ENCODE results near the gene CDC42BPB. TPM values are rescaled to one million over a fixed set of nuclear protein-coding genes. Genes with fewer than 3 reads are reported as not detected.

The CDC42BPB gene
- total and polyA plus RNA-seq, 2 of the 4 experiments (the other 2 are of a cell fraction), result 49.1 to 81.4 TPM

DNA sequence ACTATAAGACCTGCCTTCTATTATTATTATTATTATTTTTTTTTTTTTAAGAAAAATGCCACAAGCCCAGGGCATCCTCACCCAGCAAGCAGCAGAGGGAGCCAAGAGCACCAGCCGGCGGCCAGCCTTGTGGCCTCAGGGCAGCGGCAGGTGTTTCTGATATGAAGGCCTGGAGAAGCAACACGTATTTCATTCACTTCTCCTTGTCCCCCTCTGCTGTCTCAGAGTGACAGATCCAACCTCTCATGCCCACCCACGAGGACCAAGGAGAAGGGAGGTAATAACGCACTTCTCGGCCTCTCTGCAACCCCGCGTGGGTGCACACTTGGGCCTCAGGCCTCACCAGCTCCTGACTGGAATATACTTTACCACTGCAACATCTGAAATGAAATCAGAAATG is 25.4 kb downstream of the CDC42BPB start:
- no peak overlapping the region for H2BK5ac ChIP-seq (ENCODE audit: low read depth, low read length, poor library complexity, severe bottlenecking)
- no peak overlapping the region for H2AK9ac ChIP-seq (replicated peaks; ENCODE audit: low read depth, low read length, poor library complexity)
- H3K79me1 ChIP-seq (ENCODE audit: low read depth in 1 of 2, low read length in 2 of 2), result peaks cover 18 to 58% of the 10 kb centered on the region in 2 experiments; a peak in 3 of 4 replicates
- ATAC-seq (ENCODE audit: low read depth), result no peak
- H3K18ac ChIP-seq (ENCODE audit: low read depth, low read length), result no peak overlapping the region
- H2BK120ac ChIP-seq (ENCODE audit: low read depth, low read length), result no peak overlapping the region
- WGBS, 2 experiments (ENCODE audit: extremely low coverage in 2 of 2, insufficient read length in 1 of 2), result no CpG with 5 or more reads among the region's 9 CpGs
- no peak overlapping the region for H2AFZ ChIP-seq (replicated peaks; ENCODE audit: low read length, poor library complexity)
- H3K4me2 ChIP-seq (ENCODE audit: low read depth, low read length), result no peak overlapping the region
- H4K8ac ChIP-seq (ENCODE audit: low read depth in 2 of 2, low read length in 2 of 2), result no peak overlapping the region
- no peak overlapping the region for H4K5ac ChIP-seq (ENCODE audit: low read depth, low read length)
- TF ChIP-seq, protein P1, sequence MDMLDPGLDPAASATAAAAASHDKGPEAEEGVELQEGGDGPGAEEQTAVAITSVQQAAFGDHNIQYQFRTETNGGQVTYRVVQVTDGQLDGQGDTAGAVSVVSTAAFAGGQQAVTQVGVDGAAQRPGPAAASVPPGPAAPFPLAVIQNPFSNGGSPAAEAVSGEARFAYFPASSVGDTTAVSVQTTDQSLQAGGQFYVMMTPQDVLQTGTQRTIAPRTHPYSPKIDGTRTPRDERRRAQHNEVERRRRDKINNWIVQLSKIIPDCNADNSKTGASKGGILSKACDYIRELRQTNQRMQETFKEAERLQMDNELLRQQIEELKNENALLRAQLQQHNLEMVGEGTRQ (IDR thresholded peaks at IDR 0.05; ENCODE audit: low read depth, low read length), result no peak
- H2BK20ac ChIP-seq (ENCODE audit: low read depth, low read length), result no peak overlapping the region
- H3K4ac ChIP-seq (ENCODE audit: low read depth, low read length), result no peak overlapping the region
- BruUV-seq (replicated peaks), result no TSS peak
- H3K36me3 ChIP-seq (ENCODE audit: control insufficient read depth, insufficient read depth, low read length), result no peaks in the 10 kb centered on the region
- peaks cover 10% of the 10 kb centered on the region for H3K4me1 ChIP-seq (ENCODE audit: control insufficient read depth, insufficient read depth, low read length)
- in situ Hi-C loops (cut with MboI; ENCODE audit: low sequenced_read_pairs), result no loop called here
- intact Hi-C loops (cut with micrococcal nuclease), result no loop called here
- H2BK15ac ChIP-seq (ENCODE audit: low read depth, low read length), result no peak overlapping the region
- peaks cover 13% of the 10 kb centered on the region for H3K9me1 ChIP-seq (ENCODE audit: insufficient read depth, low read length)
- DNase-seq, result no peak
- dilution Hi-C loops (cut with HindIII; ENCODE audit: low sequenced_read_pairs, unreplicated experiment), result no loop called here
- H3K27ac ChIP-seq (ENCODE audit: insufficient read depth, low read length), result no peak overlapping the region
- H3K27me3 ChIP-seq (ENCODE audit: control insufficient read depth, insufficient read depth, low read length), result no peaks in the 10 kb centered on the region
- H3K4me3 ChIP-seq (ENCODE audit: insufficient read depth, low read depth, low read length), result no peak overlapping the region
- H3K56ac ChIP-seq (ENCODE audit: extremely low read depth, insufficient read depth, low read length), result no peak overlapping the region
- no peak overlapping the region for H3K14ac ChIP-seq (replicated peaks; ENCODE audit: low read depth, low read length)
- peaks cover 66% of the 10 kb centered on the region for H4K20me1 ChIP-seq (ENCODE audit: insufficient read depth, low read length)
- H3K9ac ChIP-seq (ENCODE audit: low read depth, low read length), result no peak overlapping the region
- no peak overlapping the region for H4K91ac ChIP-seq (ENCODE audit: insufficient read depth, low read depth, low read length)
- no peak overlapping the region for H2AK5ac ChIP-seq (ENCODE audit: low read depth, low read length)
- no peaks in the 10 kb centered on the region for H3K9me3 ChIP-seq (ENCODE audit: control insufficient read depth, insufficient read depth, low read length)
- CTCF ChIA-PET, result interaction anchor here (0.6 to 1.1 kb wide), 2 partner anchors 10 to 125 kb away, joined by 3 to 6 read pairs; no protein-coding TSS in a partner anchor
- POLR2A ChIA-PET (ENCODE audit: unreplicated experiment), result no interaction called here
- no peak overlapping the region for H3K23ac ChIP-seq (ENCODE audit: low read depth, low read length)
